Activated CD4-positive, alpha-beta T cell treated with anti-CD3 and anti-CD28 coated beads, Interleukin-2, amount 10 ng/mL, durations not matched to agents 7 days and 5 days (primary cell): ENCODE data around the gene SETD6. TPM values are rescaled to one million over a fixed set of nuclear protein-coding genes. Genes with fewer than 3 reads are reported as not detected.
A peak's percentile ranks its signal among the peaks of the same experiment; 100 is the strongest.

ENCODE experiments used
- CTCF ChIA-PET: fragments of 350-600 bp; sonication (Branson Sonifier 250); formaldehyde crosslinking; loops from one replicate; lab custom pipeline; 2021; ENCODE audit warnings: antibody characterized with exemption; lab: Charles Lee
- POLR2A ChIA-PET: fragments of 350-600 bp; sonication (Branson Sonifier 250); formaldehyde crosslinking; loops from one replicate; lab custom pipeline; 2021; ENCODE audit warnings: antibody characterized with exemption; lab: Charles Lee
- DNase-seq: peaks from one replicate; pipeline ENCODE4 v3.0.0-alpha.2; 2020
- H3K27ac Mint-ChIP-seq: one replicate; pipeline ENCODE4 v1.8.0; 2021; ENCODE audit warnings: mild to moderate bottlenecking, moderate library complexity, mixed read lengths
- H3K27me3 Mint-ChIP-seq: one replicate; pipeline ENCODE4 v1.8.0; 2021; ENCODE audit warnings: mixed read lengths
- H3K36me3 Mint-ChIP-seq: one replicate; pipeline ENCODE4 v1.8.0; 2021; ENCODE audit warnings: low read depth, mixed read lengths
- H3K4me1 Mint-ChIP-seq: one replicate; pipeline ENCODE4 v1.8.0; 2021; ENCODE audit warnings: mixed read lengths
- H3K4me3 Mint-ChIP-seq: one replicate; pipeline ENCODE4 v1.8.0; 2021; ENCODE audit warnings: mild to moderate bottlenecking, moderate library complexity, mixed read lengths
- H3K9me3 Mint-ChIP-seq: one replicate; pipeline ENCODE4 v1.8.0; 2021; ENCODE audit warnings: mixed read lengths
- total RNA-seq, 2 experiments: library from RNA; stranded (reverse); gene quantifications; one replicate each; pipeline ENCODE4 v1.2.3, GENCODE V29; 2021

The SETD6 gene
- total RNA-seq, 2 experiments from 2014 or later = 14.7 to 15.3 TPM

DNA sequence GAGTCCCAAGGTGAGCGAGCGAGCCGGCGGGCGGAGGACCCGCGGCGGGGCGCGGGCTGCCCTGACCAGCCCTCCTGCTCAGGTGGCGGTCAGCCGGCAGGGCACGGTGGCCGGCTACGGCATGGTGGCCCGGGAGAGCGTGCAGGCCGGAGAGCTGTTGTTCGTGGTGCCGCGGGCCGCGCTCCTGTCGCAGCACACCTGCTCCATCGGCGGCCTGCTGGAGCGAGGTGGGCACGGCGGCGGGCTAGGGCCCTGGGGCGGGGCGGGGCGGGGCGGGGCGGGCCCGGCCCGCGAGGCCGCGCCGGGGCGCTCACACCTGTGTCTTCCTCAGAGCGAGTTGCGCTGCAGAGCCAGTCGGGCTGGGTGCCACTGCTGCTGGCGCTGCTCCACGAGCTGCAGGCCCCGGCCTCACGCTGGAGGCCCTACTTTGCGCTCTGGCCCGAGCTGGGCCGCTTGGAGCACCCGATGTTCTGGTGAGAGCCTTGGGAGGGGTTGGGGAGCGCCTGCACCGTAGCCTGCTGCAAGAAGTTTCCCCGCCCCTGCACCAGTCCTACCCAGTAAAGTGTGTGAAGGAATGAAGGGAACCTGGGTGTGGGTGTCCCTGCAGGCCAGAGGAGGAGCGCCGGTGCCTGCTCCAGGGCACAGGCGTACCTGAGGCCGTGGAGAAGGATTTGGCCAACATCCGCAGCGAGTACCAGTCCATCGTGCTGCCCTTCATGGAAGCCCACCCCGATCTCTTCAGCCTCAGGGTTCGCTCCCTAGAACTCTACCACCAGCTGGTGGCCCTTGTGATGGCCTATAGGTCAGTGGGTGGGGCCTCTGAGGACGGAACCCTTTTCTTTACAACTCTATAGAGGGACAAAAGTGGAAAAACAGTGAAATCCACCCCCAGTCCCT, 802 bp downstream of the SETD6 start:
- Mint-ChIP-seq H3K9me3 (no peaks in the 10 kb centered on the region), H3K36me3 (peaks cover 27% of the 10 kb centered on the region), H3K4me1 (peaks cover 45% of the 10 kb centered on the region), H3K4me3 (peak overlapping the region; percentile 72), H3K27ac (peak overlapping the region; percentile 86), H3K27me3 (no peaks in the 10 kb centered on the region)
- DNase-seq = peak; percentile 40
- CTCF ChIA-PET = interaction anchor here (0.6 to 1.8 kb wide), 2 partner anchors 32 to 240 kb away, joined by 4 to 6 read pairs; no protein-coding TSS in a partner anchor
- POLR2A ChIA-PET = no interaction called here

DNA sequence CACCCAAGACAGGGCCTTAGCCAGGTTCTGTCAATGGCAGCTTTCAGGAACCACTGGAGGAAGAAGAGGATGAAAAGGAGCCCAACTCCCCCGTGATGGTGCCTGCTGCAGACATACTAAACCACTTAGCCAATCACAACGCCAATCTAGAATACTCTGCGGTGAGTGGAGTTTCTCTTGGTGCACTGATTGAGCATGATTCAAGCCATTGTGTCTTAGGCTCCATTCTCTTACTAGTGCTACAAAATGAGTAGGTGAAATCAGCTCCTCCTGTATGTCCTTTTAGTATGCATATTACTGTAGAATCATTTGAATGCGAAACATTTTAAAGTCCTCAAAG, 1.4 kb downstream of the SETD6 start:
- ChIA-PET POLR2A (no interaction called here), CTCF (interaction anchor here (0.6 kb wide), 1 partner anchor 32 kb away, joined by 4 read pairs; no protein-coding TSS in a partner anchor)
- Mint-ChIP-seq H3K36me3 (peaks cover 31% of the 10 kb centered on the region), H3K4me1 (peaks cover 45% of the 10 kb centered on the region), H3K9me3 (no peaks in the 10 kb centered on the region), H3K27me3 (no peaks in the 10 kb centered on the region), H3K4me3 (peak overlapping the region; percentile 72), H3K27ac (peak overlapping the region; percentile 21)
- DNase-seq = no peak

DNA sequence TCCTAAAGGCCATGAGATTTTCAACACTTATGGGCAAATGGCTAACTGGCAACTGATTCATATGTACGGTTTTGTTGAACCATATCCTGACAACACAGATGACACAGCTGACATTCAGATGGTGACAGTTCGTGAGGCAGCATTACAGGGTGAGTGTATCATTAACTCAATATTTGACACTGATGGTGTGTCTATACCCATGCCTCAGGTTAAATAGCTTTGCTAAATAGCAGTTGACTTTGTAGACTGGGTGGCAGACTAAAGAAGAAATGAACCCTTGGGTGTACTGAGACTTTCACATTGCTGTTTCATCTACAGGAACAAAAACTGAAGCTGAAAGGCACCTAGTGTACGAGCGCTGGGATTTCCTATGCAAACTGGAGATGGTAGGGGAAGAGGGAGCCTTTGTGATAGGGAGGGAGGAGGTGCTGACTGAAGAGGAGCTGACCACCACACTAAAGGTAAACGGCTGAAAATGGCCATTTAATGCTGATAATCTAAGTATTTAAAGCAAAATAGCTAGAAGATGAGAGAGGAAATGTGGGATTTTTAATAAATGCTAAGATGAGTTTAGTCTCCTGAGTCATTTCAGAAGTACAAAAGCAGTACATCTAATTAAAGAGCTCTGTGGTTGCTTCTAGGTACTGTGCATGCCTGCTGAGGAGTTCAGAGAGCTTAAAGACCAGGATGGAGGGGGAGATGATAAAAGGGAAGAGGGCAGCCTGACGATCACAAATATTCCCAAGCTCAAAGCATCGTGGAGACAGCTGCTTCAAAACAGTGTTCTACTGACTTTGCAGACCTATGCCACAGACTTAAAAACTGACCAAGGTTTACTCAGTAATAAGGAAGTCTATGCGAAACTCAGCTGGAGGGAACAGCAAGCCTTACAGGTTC, 3.0 kb downstream of the SETD6 start:
- Mint-ChIP-seq H3K36me3 (peaks cover 41% of the 10 kb centered on the region), H3K27me3 (no peaks in the 10 kb centered on the region), H3K4me3 (no peak overlapping the region), H3K27ac (peak overlapping the region; percentile 20), H3K9me3 (no peaks in the 10 kb centered on the region), H3K4me1 (peaks cover 44% of the 10 kb centered on the region)
- CTCF ChIA-PET = interaction anchor here (0.7 to 1.8 kb wide), 7 partner anchors 9 to 100 kb away, joined by 3 to 4 read pairs (median 3); no protein-coding TSS in a partner anchor
- POLR2A ChIA-PET = interaction anchor here (0.5 to 0.7 kb wide), 3 partner anchors 29 to 100 kb away, joined by 3 to 4 read pairs (median 3); no protein-coding TSS in a partner anchor
- DNase-seq = no peak

DNA sequence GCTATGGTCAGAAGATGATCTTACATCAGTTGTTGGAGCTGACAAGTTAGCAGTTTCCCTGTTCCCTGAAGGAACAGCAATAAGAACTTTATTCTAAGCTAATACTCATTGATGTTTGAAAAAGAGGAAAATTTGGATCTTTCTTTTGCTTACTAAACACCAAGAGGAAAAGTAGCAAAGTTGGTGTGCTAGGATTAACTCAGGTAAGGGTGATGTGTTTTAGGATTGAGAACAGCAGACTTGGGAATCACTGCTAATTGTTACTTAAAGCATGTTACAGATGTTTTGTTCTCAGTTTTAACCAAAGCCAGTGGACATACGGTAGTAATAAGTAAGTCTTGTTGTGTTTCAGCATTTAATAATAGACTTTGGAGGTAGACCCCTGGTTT, 3.7 kb downstream of the SETD6 start:
- POLR2A ChIA-PET = interaction anchor here (0.5 to 0.6 kb wide), 2 partner anchors 97 to 99 kb away, joined by 3 to 4 read pairs; no protein-coding TSS in a partner anchor
- Mint-ChIP-seq H3K4me1 (peaks cover 44% of the 10 kb centered on the region), H3K36me3 (peaks cover 45% of the 10 kb centered on the region), H3K27me3 (no peaks in the 10 kb centered on the region), H3K4me3 (no peak overlapping the region), H3K27ac (no peak overlapping the region), H3K9me3 (no peaks in the 10 kb centered on the region)
- CTCF ChIA-PET = interaction anchor here (0.7 to 1.8 kb wide), 3 partner anchors 9 to 24 kb away, joined by 3 to 4 read pairs (median 3); no protein-coding TSS in a partner anchor
- DNase-seq = no peak

DNA sequence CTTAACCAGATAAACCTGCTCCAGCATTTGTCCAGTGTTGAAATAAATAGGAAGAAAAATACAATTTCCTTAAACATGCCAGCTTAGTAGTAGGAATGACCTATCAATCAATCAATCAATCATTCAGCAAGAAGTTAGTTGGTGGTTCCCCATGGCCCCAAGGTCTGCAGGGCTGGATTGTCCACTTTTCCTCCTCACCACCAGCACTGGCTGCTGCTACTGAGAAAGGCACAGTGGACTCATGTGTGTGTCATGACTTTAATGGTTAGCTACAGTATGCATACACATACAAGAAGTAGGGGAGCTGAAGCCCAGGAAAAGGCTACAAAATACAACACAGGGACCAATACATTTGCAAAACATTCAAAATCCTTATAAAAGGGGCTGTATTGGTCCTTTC, 4.4 kb downstream of the SETD6 start:
- H3K4me3 Mint-ChIP-seq = no peak overlapping the region
- CTCF ChIA-PET = interaction anchor here (0.7 to 1.8 kb wide), 7 partner anchors 8 to 127 kb away, joined by 3 to 6 read pairs (median 3); partner anchors contain the start of gene NDRG4
- no peaks in the 10 kb centered on the region for H3K9me3 Mint-ChIP-seq
- no peak for DNase-seq
- H3K27ac Mint-ChIP-seq = peak overlapping the region; percentile 50
- POLR2A ChIA-PET = interaction anchor here (0.7 kb wide), 1 partner anchor 17 kb away, joined by 3 read pairs; no protein-coding TSS in a partner anchor
- H3K36me3 Mint-ChIP-seq = peaks cover 51% of the 10 kb centered on the region
- H3K27me3 Mint-ChIP-seq = no peaks in the 10 kb centered on the region
- H3K4me1 Mint-ChIP-seq = peaks cover 43% of the 10 kb centered on the region

DNA sequence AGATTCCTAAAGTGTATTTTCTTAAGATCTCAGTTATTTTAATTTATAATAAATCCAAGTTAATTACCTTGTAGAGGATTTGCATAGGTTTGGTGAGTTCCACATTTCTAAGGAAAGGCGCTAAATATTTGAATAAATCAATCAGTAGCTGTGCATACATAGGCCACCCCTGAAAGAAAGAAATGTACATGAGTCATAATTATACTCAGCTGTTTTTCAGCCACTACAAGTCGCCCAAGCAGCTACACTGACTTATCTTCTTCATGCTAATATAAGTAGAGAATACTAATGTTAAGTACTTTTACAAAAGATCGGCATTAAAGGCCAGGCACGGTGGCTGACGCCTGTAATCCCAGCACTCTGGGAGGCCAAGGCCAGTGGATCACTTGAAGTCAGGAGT, 14.9 kb downstream of the SETD6 start:
- peaks cover 65% of the 10 kb centered on the region for H3K36me3 Mint-ChIP-seq
- no peak overlapping the region for H3K4me3 Mint-ChIP-seq
- POLR2A ChIA-PET = no interaction called here

DNA sequence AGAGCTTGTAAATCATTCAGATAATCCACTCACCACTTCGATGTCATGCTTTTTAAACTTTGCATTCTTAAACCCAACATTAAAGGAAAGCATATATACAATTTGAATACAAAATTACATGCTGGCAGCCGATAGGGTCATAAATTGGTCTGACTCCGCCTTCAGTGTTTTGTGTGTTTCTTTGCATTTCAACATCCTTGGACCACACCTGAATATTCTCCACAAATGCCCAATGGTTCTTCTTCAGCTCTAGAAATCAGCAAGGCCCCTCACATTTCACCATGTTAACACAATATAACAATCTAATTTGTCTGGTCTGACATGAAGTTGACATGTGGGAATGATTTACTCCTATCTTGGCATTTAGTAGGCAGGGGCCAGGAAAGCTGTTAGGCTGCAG, 17.1 kb downstream of the SETD6 start:
- Mint-ChIP-seq H3K4me3 (no peak overlapping the region), H3K36me3 (peaks cover 62% of the 10 kb centered on the region), H3K9me3 (no peaks in the 10 kb centered on the region), H3K4me1 (peaks cover 2% of the 10 kb centered on the region), H3K27me3 (no peaks in the 10 kb centered on the region), H3K27ac (no peak overlapping the region)
- DNase-seq = no peak
- CTCF ChIA-PET = interaction anchor here (0.9 to 2.2 kb wide), 2 partner anchors 11 to 13 kb away, joined by 4 to 6 read pairs; no protein-coding TSS in a partner anchor
- POLR2A ChIA-PET = no interaction called here

More for the DNA sequence above, 14.9 kb downstream of the SETD6 start:
- no peaks in the 10 kb centered on the region for H3K9me3 Mint-ChIP-seq
- no peaks in the 10 kb centered on the region for H3K4me1 Mint-ChIP-seq
- H3K27me3 Mint-ChIP-seq = no peaks in the 10 kb centered on the region
- no peak for DNase-seq
- H3K27ac Mint-ChIP-seq = no peak overlapping the region
- CTCF ChIA-PET = interaction anchor here (0.6 to 1.5 kb wide), 3 partner anchors 10 to 68 kb away, joined by 3 to 6 read pairs (median 3); no protein-coding TSS in a partner anchor

DNA sequence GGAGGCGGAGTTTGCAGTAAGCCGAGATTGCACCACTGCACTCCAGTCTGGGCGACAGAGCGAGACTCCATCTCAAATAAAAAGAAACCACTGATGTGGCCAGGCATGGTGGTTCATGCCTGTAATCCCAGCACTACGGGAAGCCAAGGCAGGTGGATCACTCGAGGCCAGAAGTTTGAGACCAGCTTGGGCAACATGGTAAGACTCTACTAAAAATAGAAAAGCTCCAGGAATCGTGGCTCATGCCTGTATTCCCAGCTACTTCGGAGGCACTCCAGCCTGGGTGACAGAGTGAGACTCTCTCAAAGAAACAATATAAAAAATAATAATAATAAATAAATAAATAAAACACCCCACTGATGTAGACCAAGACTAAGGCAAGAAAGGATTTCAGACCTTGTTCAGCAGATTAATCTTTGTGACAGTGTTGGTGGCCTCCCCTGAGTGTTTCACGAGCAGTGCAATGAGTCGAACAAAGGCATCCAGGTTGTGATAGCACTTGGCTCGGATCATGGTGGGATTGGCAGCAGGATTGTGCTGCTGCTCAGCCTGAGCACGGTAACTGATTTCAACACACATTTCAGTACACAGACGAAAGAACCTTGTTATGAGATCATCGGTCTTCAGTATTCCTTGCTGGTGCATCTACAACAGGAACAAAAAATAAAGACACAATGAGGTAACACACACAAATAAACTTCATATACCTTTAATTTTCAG, 18.6 kb downstream of the SETD6 start:
- H3K27me3 Mint-ChIP-seq = no peaks in the 10 kb centered on the region
- H3K4me1 Mint-ChIP-seq = peaks cover 5% of the 10 kb centered on the region
- no peak overlapping the region for H3K27ac Mint-ChIP-seq
- no peak overlapping the region for H3K4me3 Mint-ChIP-seq
- no peaks in the 10 kb centered on the region for H3K9me3 Mint-ChIP-seq
- no peak for DNase-seq
- ChIA-PET POLR2A (no interaction called here), CTCF (interaction anchor here (0.7 to 2.2 kb wide), 2 partner anchors 12 to 16 kb away, joined by 3 to 6 read pairs; no protein-coding TSS in a partner anchor)
- peaks cover 68% of the 10 kb centered on the region for H3K36me3 Mint-ChIP-seq

DNA sequence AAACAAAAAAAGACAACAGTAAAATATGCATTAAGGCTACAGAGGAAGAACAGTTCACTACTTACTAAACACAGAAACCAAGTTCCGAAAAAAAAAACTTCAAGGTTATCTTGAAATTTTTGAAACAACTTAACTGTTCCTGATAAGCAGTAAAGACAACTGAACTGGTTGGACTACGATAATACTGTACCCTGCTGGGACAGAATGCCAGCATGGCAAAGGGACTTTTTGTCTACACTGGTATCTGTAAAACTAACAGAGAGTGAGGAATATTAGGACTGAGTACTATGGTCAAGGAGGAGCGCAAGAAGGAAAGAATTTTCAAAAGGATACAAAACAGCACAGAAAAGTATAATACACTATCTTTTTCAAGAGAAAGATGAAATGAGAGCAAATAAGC, 19.8 kb downstream of the SETD6 start:
- Mint-ChIP-seq H3K4me3 (no peak overlapping the region), H3K4me1 (peaks cover 5% of the 10 kb centered on the region), H3K27me3 (no peaks in the 10 kb centered on the region), H3K36me3 (peaks cover 75% of the 10 kb centered on the region), H3K9me3 (no peaks in the 10 kb centered on the region), H3K27ac (no peak overlapping the region)
- POLR2A ChIA-PET = no interaction called here
- DNase-seq = no peak
- CTCF ChIA-PET = interaction anchor here (0.6 kb wide), 1 partner anchor 9 kb away, joined by 4 read pairs; no protein-coding TSS in a partner anchor

DNA sequence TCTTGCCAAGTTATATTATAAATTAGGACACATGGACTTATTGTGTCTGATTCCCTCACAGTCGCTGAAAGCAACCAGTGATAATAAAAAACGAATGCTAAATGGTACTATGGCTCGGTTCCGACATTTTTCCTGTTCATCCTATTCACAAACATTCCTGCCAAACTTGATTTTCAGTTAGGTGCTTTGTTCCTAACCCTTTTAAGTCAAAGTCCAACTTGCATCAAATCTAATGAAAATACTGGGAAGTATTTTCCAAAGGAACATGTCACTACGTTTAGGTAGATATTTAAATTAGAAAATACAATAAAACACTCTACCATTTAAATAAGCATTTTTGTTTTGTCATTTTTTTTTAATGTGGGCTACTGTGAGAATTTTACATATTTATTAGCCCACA, 21.0 kb downstream of the SETD6 start:
- Mint-ChIP-seq H3K9me3 (no peaks in the 10 kb centered on the region), H3K4me3 (no peak overlapping the region), H3K27ac (no peak overlapping the region), H3K4me1 (peaks cover 5% of the 10 kb centered on the region), H3K36me3 (peaks cover 75% of the 10 kb centered on the region), H3K27me3 (no peaks in the 10 kb centered on the region)
- ChIA-PET POLR2A (interaction anchor here (0.5 kb wide), 1 partner anchor 17 kb away, joined by 3 read pairs; no protein-coding TSS in a partner anchor), CTCF (no interaction called here)
- no peak for DNase-seq

DNA sequence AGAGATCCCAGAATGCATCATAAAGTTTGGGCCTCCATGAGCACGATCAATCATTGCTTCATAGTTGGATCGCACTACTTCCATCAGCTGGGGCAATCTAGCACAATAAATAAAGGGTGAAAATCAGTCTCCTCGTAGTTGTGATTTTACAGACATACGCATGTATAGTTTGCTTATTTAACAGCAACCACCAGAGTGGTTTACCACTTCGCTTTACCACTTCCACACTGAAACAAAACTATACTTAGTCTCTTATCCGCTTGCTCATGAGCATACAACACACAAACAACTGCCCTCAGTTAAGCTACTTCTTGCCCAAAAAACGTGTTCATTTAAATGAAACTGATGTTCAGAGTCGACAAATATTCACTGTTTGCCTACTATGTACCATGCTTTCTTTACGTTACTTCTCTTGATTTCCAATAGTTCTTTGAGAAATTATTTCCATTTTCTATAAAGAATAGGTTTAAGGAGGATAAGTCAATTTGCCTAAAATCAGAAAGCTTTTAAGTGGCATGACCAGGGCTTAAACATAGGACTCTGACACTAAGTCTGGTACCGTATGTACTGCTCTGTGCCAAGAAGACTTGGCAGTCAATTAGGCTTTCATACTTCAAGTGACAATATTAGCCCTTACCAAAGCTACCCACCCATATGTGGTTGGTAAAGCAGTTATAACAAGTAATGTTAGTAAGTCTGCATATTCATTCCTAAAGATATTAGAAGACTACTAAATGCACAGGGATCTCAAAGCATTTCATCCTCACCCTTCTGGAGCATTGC, 22.0 kb downstream of the SETD6 start:
- no peak for DNase-seq
- no peaks in the 10 kb centered on the region for H3K9me3 Mint-ChIP-seq
- peaks cover 73% of the 10 kb centered on the region for H3K36me3 Mint-ChIP-seq

More for the DNA sequence above, 22.0 kb downstream of the SETD6 start:
- POLR2A ChIA-PET = interaction anchor here (0.6 kb wide), 1 partner anchor 14 kb away, joined by 4 read pairs; no protein-coding TSS in a partner anchor
- Mint-ChIP-seq H3K4me1 (peaks cover 5% of the 10 kb centered on the region), H3K4me3 (no peak overlapping the region), H3K27ac (no peak overlapping the region), H3K27me3 (no peaks in the 10 kb centered on the region)
- CTCF ChIA-PET = no interaction called here
